Parathyroid adenoma (tissue), 2 donors: ENCODE data around the gene HECA.
"Not testable (repeated sequence)": the region's sequence is repeated elsewhere in the genome, so short reads cannot be mapped to it uniquely, and the experiment has no call there.

Source experiments
- H2AFZ ChIP-seq: fragments of 300-600 bp; sonication (generic); one replicate; pipeline ENCODE4 v1.7.0; 2017; ENCODE audit warnings: antibody characterized with exemption, mild to moderate bottlenecking
- H3K27ac ChIP-seq: fragments of 300-600 bp; sonication (generic); one replicate; pipeline ENCODE4 v1.7.0; 2017
- H3K27me3 ChIP-seq: fragments of 300-600 bp; sonication (generic); one replicate; pipeline ENCODE4 v1.7.0; 2017; ENCODE audit warnings: low read length; ENCODE audit not compliant: control insufficient read depth, insufficient read depth
- H3K36me3 ChIP-seq: fragments of 300-600 bp; sonication (generic); one replicate; pipeline ENCODE4 v1.7.0; 2017; ENCODE audit warnings: low read length; ENCODE audit not compliant: control insufficient read depth, insufficient read depth
- H3K4me1 ChIP-seq: fragments of 300-600 bp; sonication (generic); one replicate; pipeline ENCODE4 v1.7.0; 2017; ENCODE audit warnings: control low read depth
- H3K4me2 ChIP-seq: fragments of 300-600 bp; sonication (generic); one replicate; pipeline ENCODE4 v1.7.0; 2017; ENCODE audit warnings: low read length
- H3K4me3 ChIP-seq: fragments of 300-600 bp; sonication (generic); one replicate; pipeline ENCODE4 v1.7.0; 2017; ENCODE audit warnings: low read depth, low read length
- H3K79me2 ChIP-seq: fragments of 300-600 bp; sonication (generic); one replicate; pipeline ENCODE4 v1.7.0; 2017; ENCODE audit warnings: control low read depth
- H3K9ac ChIP-seq: fragments of 300-600 bp; sonication (generic); one replicate; pipeline ENCODE4 v1.7.0; 2017; ENCODE audit warnings: mild to moderate bottlenecking
- H3K9me3 ChIP-seq: fragments of 300-600 bp; sonication (generic); one replicate; pipeline ENCODE4 v1.7.0; 2017; ENCODE audit warnings: low read length; ENCODE audit not compliant: control insufficient read depth
- CTCF ChIP-seq: fragments of 300-600 bp; sonication (generic); IDR thresholded peaks from one replicate; pipeline ENCODE4 v1.7.0; 2017; ENCODE audit warnings: antibody characterized with exemption, mild to moderate bottlenecking
- donor health status: primary hyperparathyroidism.

HECA gene

DNA sequence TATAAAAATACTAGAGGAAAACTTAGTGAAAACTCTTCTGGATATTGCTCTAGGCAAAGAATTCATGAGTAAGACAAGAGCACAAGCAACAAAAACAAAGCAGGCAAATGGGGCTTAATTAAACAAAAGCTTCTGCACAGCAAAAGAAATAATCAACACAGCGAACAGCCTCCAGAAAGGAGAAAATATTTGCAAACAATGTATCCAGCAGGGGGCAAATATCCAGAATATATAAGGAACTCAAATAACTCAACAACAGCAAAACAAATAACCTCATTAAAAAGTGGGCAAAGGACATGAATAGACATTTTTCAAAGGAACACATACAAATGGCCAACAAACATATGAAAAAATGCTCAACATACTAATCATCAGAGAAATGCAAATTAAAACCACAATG is 17.1 kb upstream of the HECA start:
- Histone ChIP-seq H3K4me3 (no peak overlapping the region), H3K4me2 (no peak overlapping the region), H3K36me3 (no peaks in the 10 kb centered on the region), H3K27ac (no peak overlapping the region), H3K4me1 (peaks cover 9% of the 10 kb centered on the region), H3K9me3 (no peaks in the 10 kb centered on the region), H3K79me2 (no peaks in the 10 kb centered on the region), H2AFZ (no peak overlapping the region), H3K27me3 (no peaks in the 10 kb centered on the region), H3K9ac (no peak overlapping the region)
- TF ChIP-seq CTCF, result no peak

- Histone ChIP-seq H2AFZ (no peak overlapping the region), H3K36me3 (no peaks in the 10 kb centered on the region), H3K9ac (no peak overlapping the region), H3K4me2 (no peak overlapping the region), H3K79me2 (no peaks in the 10 kb centered on the region), H3K4me3 (no peak overlapping the region), H3K27me3 (no peaks in the 10 kb centered on the region), H3K4me1 (peaks cover 9% of the 10 kb centered on the region), H3K27ac (no peak overlapping the region), H3K9me3 (no peaks in the 10 kb centered on the region)
- no peak for TF ChIP-seq CTCF
These were observed 15.3 kb upstream of the HECA start for GRCh38 chr6:139119552-139119951.

- H3K4me3 ChIP-seq, H3K27me3 ChIP-seq, H3K4me2 ChIP-seq, H2AFZ ChIP-seq, H3K27ac ChIP-seq, H3K4me1 ChIP-seq, H3K36me3 ChIP-seq, H3K9ac ChIP-seq, H3K79me2 ChIP-seq, H3K9me3 ChIP-seq: not testable (repeated sequence)
These were observed 12.1 kb upstream of the HECA start for GRCh38 chr6:139122823-139123222.

- no peak overlapping the region for H3K4me2 ChIP-seq
- peak; percentile 61 for TF ChIP-seq CTCF
- no peak overlapping the region for H2AFZ ChIP-seq
- no peak overlapping the region for H3K4me3 ChIP-seq
- H3K79me2 ChIP-seq, result no peaks in the 10 kb centered on the region
- H3K9me3 ChIP-seq, result no peaks in the 10 kb centered on the region
- no peak overlapping the region for H3K27ac ChIP-seq
- H3K9ac ChIP-seq, result no peak overlapping the region
- no peaks in the 10 kb centered on the region for H3K27me3 ChIP-seq
- H3K4me1 ChIP-seq, result peaks cover 2% of the 10 kb centered on the region
- H3K36me3 ChIP-seq, result no peaks in the 10 kb centered on the region
These were observed 9.8 kb upstream of the HECA start for GRCh38 chr6:139124887-139125672.

GRCh38 chr6:139126255-139126654 is 8.6 kb upstream of the HECA start:
- no peaks in the 10 kb centered on the region for H3K36me3 ChIP-seq
- H3K27me3 ChIP-seq, result no peaks in the 10 kb centered on the region
- H3K4me2 ChIP-seq, result no peak overlapping the region
- no peaks in the 10 kb centered on the region for H3K9me3 ChIP-seq
- H3K27ac ChIP-seq, result no peak overlapping the region
- H2AFZ ChIP-seq, result no peak overlapping the region
- H3K4me3 ChIP-seq, result no peak overlapping the region
- peaks cover 2% of the 10 kb centered on the region for H3K4me1 ChIP-seq
- no peak overlapping the region for H3K9ac ChIP-seq
- no peak for TF ChIP-seq CTCF
- no peaks in the 10 kb centered on the region for H3K79me2 ChIP-seq
